ENCODE measurements around the gene XPC.

XPC gene

DNA sequence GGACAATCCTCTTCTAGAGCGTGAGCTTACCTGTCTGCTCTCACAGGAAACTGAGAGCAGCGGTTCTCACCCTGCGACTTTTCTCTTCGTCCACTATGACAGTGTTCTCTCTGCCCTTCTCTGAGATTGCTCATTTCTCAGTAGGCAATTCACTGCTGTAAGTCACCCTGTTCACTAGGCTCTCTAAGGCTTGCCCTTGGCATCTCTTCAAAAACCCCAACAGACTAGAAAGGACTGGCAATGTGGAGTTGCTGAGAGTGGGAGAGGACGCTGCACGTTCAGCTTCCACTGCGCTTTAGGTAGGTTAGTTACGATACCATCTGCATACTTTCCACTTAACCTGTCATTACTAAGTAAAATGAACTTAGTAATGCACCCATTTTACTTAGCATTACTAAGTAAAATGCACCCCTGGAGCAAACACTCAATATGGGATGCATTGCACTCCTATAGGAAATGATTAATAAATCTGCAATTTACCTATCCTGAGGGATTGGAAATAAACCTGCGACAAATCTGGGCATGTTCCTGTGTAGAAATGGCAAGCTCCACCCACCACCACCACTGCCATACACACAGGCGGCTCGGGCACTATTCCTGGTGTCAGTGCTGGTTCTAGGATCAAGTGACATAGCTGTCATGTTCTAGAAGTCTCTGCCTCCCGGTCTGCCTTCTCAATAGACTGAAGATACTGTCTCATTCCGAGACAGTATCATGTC lies 21.4 kb downstream of the XPC start:
- TF ChIP-seq, protein P1, sequence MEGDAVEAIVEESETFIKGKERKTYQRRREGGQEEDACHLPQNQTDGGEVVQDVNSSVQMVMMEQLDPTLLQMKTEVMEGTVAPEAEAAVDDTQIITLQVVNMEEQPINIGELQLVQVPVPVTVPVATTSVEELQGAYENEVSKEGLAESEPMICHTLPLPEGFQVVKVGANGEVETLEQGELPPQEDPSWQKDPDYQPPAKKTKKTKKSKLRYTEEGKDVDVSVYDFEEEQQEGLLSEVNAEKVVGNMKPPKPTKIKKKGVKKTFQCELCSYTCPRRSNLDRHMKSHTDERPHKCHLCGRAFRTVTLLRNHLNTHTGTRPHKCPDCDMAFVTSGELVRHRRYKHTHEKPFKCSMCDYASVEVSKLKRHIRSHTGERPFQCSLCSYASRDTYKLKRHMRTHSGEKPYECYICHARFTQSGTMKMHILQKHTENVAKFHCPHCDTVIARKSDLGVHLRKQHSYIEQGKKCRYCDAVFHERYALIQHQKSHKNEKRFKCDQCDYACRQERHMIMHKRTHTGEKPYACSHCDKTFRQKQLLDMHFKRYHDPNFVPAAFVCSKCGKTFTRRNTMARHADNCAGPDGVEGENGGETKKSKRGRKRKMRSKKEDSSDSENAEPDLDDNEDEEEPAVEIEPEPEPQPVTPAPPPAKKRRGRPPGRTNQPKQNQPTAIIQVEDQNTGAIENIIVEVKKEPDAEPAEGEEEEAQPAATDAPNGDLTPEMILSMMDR (IDR thresholded peaks at IDR 0.05; ENCODE audit: control insufficient read depth, extremely low read depth, insufficient read depth) = no peak
- no peak for DNase-seq (ENCODE audit: low read depth)
- H3K4me3 ChIP-seq (ENCODE audit: low read depth, low read length) = no peak overlapping the region

DNA sequence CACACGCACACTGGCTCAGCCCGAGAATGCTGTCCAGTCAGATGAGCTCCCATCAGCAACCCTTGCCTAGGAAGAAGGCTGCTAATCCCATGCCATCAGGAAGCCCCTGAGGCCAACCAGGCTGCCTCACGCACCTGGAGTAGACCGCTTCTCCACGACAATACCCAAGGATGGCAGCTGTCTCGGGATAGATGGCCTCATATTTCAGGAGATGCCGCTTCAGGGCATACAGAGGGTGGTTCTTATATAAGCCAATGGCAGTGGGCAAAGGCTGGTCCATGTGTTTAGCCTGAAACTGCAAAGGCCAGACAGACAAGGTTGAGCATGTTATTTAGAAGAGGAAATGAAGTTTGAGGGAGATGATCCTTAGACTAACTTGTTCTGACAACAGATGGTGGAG lies 22.2 kb downstream of the XPC start:
- no peak overlapping the region for H3K4me3 ChIP-seq (ENCODE audit: low read depth, low read length)
- TF ChIP-seq, protein P1 (IDR thresholded peaks at IDR 0.05; ENCODE audit: control insufficient read depth, extremely low read depth, insufficient read depth) = no peak
- no peak for DNase-seq (ENCODE audit: low read depth)

DNA sequence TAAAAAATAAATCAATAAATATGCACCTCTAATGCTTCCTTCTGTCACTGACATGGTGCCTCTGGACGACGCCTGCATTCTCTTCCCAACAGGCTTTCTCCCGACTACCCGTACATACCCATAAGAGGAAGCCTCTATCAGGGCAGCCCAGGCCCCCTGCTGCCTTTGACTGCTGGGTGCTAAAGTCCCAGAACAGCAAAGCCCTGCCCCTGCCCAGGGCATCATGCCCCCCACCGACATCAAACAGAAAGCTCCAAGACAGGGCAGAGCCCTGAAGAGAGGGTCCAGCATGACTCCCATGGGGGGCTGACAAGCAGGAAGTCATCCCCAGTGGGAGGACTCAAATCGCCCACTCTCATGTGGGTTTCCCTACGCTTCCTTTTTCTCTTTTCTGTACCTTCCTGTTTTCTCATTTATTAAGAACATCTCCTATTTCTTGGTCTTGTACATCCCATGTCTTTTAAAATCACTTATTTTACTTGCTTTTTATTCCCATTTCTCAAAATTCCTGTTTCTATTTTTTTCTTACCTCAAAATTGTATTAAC lies 23.4 kb downstream of the XPC start:
- H3K4me3 ChIP-seq (ENCODE audit: low read depth, low read length) = no peak overlapping the region
- TF ChIP-seq, protein P1 (IDR thresholded peaks at IDR 0.05; ENCODE audit: control insufficient read depth, extremely low read depth, insufficient read depth) = no peak
- DNase-seq (ENCODE audit: low read depth) = no peak

DNA sequence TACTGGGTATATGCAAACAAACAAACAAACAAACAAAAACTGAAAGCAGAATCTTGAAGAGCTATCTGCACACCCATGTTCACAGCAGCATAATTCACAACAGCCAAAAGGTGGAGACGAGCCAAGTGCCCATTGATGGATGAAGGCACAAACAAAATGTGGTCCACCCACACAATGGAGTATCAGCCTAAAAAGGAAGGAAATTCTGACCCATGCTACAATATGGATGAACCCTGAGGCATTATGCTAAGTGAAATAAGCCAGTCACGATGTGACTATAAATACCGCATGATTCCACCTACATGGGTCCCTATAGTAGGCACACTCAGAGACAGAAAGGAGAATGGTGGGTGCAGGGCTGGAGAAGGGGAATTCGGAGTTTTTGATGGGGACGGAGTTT lies 24.1 kb downstream of the XPC start:
- no peak for DNase-seq (ENCODE audit: low read depth)
- H3K4me3 ChIP-seq (ENCODE audit: low read depth, low read length) = no peak overlapping the region
- TF ChIP-seq, protein P1 (IDR thresholded peaks at IDR 0.05; ENCODE audit: control insufficient read depth, extremely low read depth, insufficient read depth) = no peak

DNA sequence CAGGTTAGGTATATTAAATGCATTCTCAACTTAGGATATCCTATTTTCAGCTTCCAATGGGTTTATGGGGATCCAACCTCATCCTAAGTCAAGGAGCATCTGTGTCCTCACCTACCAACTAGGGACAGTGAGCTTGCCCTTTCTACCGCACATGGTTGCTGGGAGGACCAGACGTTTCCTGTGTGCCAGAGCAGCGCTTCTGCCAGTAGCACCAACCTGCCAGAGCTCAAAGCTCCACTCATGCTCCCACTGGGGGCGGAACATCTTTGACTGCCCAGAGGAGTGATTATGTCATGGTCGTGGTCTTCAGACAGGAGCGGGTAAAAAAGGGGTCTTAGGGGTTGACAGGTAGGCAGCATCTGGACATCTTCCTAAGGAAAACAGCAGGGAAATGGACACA lies 24.7 kb downstream of the XPC start:
- TF ChIP-seq, protein P1 (IDR thresholded peaks at IDR 0.05; ENCODE audit: control insufficient read depth, extremely low read depth, insufficient read depth) = no peak
- DNase-seq (ENCODE audit: low read depth) = no peak

DNA sequence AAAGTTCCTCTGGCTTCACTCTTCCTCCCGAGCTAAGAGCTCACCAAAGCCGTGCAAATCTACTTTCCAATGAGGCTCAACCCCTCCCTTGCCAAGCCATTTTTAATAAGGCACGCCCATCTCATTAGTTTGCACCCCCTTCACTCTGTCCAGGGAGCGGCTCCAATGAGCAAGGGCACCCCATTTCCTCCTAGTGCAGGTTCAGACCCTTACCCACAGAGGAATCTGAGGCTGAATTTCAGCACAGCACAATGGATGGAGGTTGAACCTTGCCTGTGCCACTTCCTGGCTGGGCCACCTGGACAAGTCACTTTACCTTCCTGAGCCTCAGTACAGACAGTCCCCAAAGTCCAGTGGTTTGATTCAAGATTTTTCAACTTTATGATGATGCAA lies 25.4 kb downstream of the XPC start:
- no peak for DNase-seq (ENCODE audit: low read depth)
- H3K4me3 ChIP-seq (ENCODE audit: low read depth, low read length) = no peak overlapping the region
- TF ChIP-seq, protein P1 (IDR thresholded peaks at IDR 0.05; ENCODE audit: control insufficient read depth, extremely low read depth, insufficient read depth) = no peak

More for the DNA sequence above, 24.7 kb downstream of the XPC start:
- no peak overlapping the region for H3K4me3 ChIP-seq (ENCODE audit: low read depth, low read length)

All from LNCaP clone FGC (cell line).